Endothelial cell (in vitro differentiated cells): ENCODE measurements around the gene GPRC5D. TPM values are rescaled to one million over a fixed set of nuclear protein-coding genes. Genes with fewer than 3 reads are reported as not detected.

Experiments used
- DNase-seq: peaks from one replicate; pipeline ENCODE4 v3.0.0; 2021; ENCODE audit warnings: low spot score
- H3K27ac Mint-ChIP-seq: one replicate; pipeline ENCODE4 v1.8.0; 2021; ENCODE audit warnings: mixed read lengths, inconsistent platforms; ENCODE audit not compliant: unreplicated experiment
- H3K27me3 Mint-ChIP-seq: one replicate; pipeline ENCODE4 v1.8.0; 2021; ENCODE audit warnings: mild to moderate bottlenecking, moderate library complexity, mixed read lengths, inconsistent platforms; ENCODE audit not compliant: unreplicated experiment
- H3K36me3 Mint-ChIP-seq: one replicate; pipeline ENCODE4 v1.8.0; 2021; ENCODE audit warnings: mild to moderate bottlenecking, low read depth, mixed read lengths, inconsistent platforms; ENCODE audit not compliant: unreplicated experiment
- H3K4me1 Mint-ChIP-seq: one replicate; pipeline ENCODE4 v1.8.0; 2021; ENCODE audit warnings: mild to moderate bottlenecking, mixed read lengths, inconsistent platforms; ENCODE audit not compliant: unreplicated experiment
- H3K4me3 Mint-ChIP-seq: one replicate; pipeline ENCODE4 v1.8.0; 2021; ENCODE audit warnings: mild to moderate bottlenecking, mixed read lengths, inconsistent platforms; ENCODE audit not compliant: unreplicated experiment
- H3K9me3 Mint-ChIP-seq: one replicate; pipeline ENCODE4 v1.8.0; 2021; ENCODE audit warnings: mixed read lengths, inconsistent platforms; ENCODE audit not compliant: unreplicated experiment
- CTCF ChIP-seq: fragments of 200-600 bp; sonication (generic); IDR thresholded peaks from one replicate; pipeline ENCODE4 v1.5.0; 2021; ENCODE audit warnings: antibody characterized with exemption; ENCODE audit not compliant: unreplicated experiment
- total RNA-seq: library from RNA; stranded (reverse); fragmentation: NEBNext Ultra II Directional; extraction: Animal tissue kit (Norgen Biotek cat#: 25700); gene quantifications from one replicate; pipeline ENCODE4 v1.2.1, GENCODE V29; 2021; ENCODE audit not compliant: unreplicated experiment

GPRC5D gene
- total RNA-seq, 1 donor from 2014 or later = not detected

- Mint-ChIP-seq H3K27me3 (peaks cover 7% of the 10 kb centered on the region), H3K4me1 (peaks cover 57% of the 10 kb centered on the region), H3K36me3 (peaks cover 4% of the 10 kb centered on the region), H3K9me3 (no peaks in the 10 kb centered on the region), H3K4me3 (no peak overlapping the region), H3K27ac (no peak overlapping the region)
- no peak for DNase-seq
- TF ChIP-seq CTCF = no peak
These were observed 42.6 kb downstream of the GPRC5D start for GRCh38 chr12:12909228-12909994.

DNA sequence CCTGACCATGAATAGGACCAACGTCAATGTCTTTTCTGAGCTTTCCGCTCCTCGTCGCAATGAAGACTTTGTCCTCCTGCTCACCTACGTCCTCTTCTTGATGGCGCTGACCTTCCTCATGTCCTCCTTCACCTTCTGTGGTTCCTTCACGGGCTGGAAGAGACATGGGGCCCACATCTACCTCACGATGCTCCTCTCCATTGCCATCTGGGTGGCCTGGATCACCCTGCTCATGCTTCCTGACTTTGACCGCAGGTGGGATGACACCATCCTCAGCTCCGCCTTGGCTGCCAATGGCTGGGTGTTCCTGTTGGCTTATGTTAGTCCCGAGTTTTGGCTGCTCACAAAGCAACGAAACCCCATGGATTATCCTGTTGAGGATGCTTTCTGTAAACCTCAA lies 43.3 kb downstream of the GPRC5D start:
- H3K27me3 Mint-ChIP-seq = peaks cover 6% of the 10 kb centered on the region
- no peaks in the 10 kb centered on the region for H3K9me3 Mint-ChIP-seq
- H3K27ac Mint-ChIP-seq = peak overlapping the region; percentile 41
- H3K4me1 Mint-ChIP-seq = peaks cover 58% of the 10 kb centered on the region
- H3K4me3 Mint-ChIP-seq = no peak overlapping the region
- no peak for TF ChIP-seq CTCF
- DNase-seq = no peak
- H3K36me3 Mint-ChIP-seq = peaks cover 4% of the 10 kb centered on the region

GRCh38 chr12:12908252-12908651 lies 43.7 kb downstream of the GPRC5D start:
- Mint-ChIP-seq H3K9me3 (no peaks in the 10 kb centered on the region), H3K4me1 (peaks cover 59% of the 10 kb centered on the region), H3K27ac (peak overlapping the region; percentile 41), H3K4me3 (no peak overlapping the region), H3K36me3 (peaks cover 2% of the 10 kb centered on the region), H3K27me3 (peaks cover 4% of the 10 kb centered on the region)
- no peak for DNase-seq
- no peak for TF ChIP-seq CTCF

- no peak for DNase-seq
- H3K27ac Mint-ChIP-seq = no peak overlapping the region
- no peaks in the 10 kb centered on the region for H3K9me3 Mint-ChIP-seq
- peaks cover 52% of the 10 kb centered on the region for H3K4me1 Mint-ChIP-seq
- H3K36me3 Mint-ChIP-seq = no peaks in the 10 kb centered on the region
- no peak for TF ChIP-seq CTCF
- H3K4me3 Mint-ChIP-seq = no peak overlapping the region
- peaks cover 3% of the 10 kb centered on the region for H3K27me3 Mint-ChIP-seq
These were observed 44.4 kb downstream of the GPRC5D start for GRCh38 chr12:12907552-12907951.
